ENCODE results near the gene FARS2.

DNA sequence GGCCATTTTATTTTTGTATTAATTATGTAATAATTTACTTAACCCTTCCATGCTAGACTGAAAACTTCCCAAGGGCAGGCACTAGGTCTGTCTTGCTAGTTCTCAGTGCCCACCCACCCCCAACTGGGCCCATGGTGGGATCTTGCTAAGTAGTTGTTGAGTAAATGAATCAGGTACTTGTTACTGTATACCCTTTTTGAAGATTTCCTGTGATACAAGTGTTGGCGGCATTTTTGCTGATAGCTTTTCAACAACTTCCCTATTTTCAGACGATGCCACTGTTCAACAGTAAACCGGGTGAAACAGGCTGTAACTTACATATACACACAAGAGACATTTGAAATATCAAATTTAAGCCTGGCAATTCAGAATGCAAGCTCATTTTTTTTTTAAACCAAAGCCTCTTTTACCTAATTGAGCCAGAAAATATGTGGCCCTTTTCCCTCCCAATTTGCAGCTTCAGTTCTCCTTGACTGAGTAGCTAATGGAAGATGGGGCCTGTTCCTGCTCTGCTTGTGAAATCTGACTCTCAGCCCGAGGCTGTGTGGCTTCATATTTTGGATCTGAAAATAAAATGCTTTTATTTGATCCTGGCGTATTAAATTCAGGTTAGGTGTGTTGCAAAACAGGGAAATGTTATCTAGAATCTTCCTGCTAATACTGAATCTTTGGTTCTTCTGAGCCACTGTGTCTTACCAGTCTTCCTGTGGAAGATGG lies 457.1 kb downstream of the FARS2 start:
- TF ChIP-seq ZNF384 (IDR thresholded peaks at IDR 0.05): no peak
- TF ChIP-seq SP1 (IDR thresholded peaks at IDR 0.05): no peak
- no peak for TF ChIP-seq SUZ12 (IDR thresholded peaks at IDR 0.05)
- TF ChIP-seq FOXK2 (IDR thresholded peaks at IDR 0.05): no peak
